IMR-90 (cell line): ENCODE data around the gene HSPG2. TPM values are rescaled to one million over a fixed set of nuclear protein-coding genes. Genes with fewer than 3 reads are reported as not detected.
A peak's percentile ranks its signal among the peaks of the same experiment; 100 is the strongest.

ENCODE experiments used
- ATAC-seq: fragments of 200-7000 bp; cut with Tn5 transposase; 2 replicates; pipeline ENCODE4 v1.9.1; 2020; ENCODE audit warnings: low read depth, mild to moderate bottlenecking, moderate library complexity
- BruUV-seq: library from RNA; stranded (reverse); fragments of 400-500 nt; replicated peaks from 2 replicates; lab custom pipeline; 2021; lab: Mats Ljungman, UMichigan
- CTCF ChIA-PET: fragments of 300-600 bp; formaldehyde crosslinking; extraction: SDS; loops from one replicate; lab custom pipeline; 2021; ENCODE audit warnings: antibody characterized with exemption; lab: Yijun Ruan, JAX
- POLR2A ChIA-PET: fragments of 300-600 bp; sonication (Branson Sonifier 250); formaldehyde crosslinking; loops from one replicate; lab custom pipeline; 2022; ENCODE audit warnings: antibody characterized with exemption; ENCODE audit not compliant: unreplicated experiment; lab: Charles Lee
- DNase-seq: peaks from one replicate; pipeline ENCODE4 v3.0.0; 2013
- H2AFZ ChIP-seq: replicated peaks from 2 replicates; pipeline ENCODE3; 2013; ENCODE audit warnings: low read length, mild to moderate bottlenecking; ENCODE audit not compliant: poor library complexity
- H2AK5ac ChIP-seq: 2 replicates; pipeline ENCODE4 v1.6.1; 2013; ENCODE audit warnings: low read depth, low read length, inconsistent platforms
- H2AK9ac ChIP-seq: replicated peaks from 2 replicates; pipeline ENCODE3; 2013; ENCODE audit warnings: mild to moderate bottlenecking, low read depth, low read length, moderate library complexity; ENCODE audit not compliant: poor library complexity
- H2BK120ac ChIP-seq: 2 replicates; pipeline ENCODE4 v1.6.1; 2013; ENCODE audit warnings: low read depth, low read length, inconsistent platforms
- H2BK15ac ChIP-seq: 3 replicates; pipeline ENCODE4 v1.6.1; 2013; ENCODE audit warnings: low read depth, low read length, inconsistent platforms
- H2BK20ac ChIP-seq: 2 replicates; pipeline ENCODE4 v1.6.1; 2013; ENCODE audit warnings: low read depth, mild to moderate bottlenecking, inconsistent platforms, low read length, moderate library complexity
- H2BK5ac ChIP-seq: 2 replicates; pipeline ENCODE4 v1.6.1; 2013; ENCODE audit warnings: mild to moderate bottlenecking, low read depth, low read length, inconsistent platforms; ENCODE audit not compliant: poor library complexity, severe bottlenecking
- H3K14ac ChIP-seq: replicated peaks from 2 replicates; pipeline ENCODE4 v1.6.1; 2013; ENCODE audit warnings: low read depth, low read length, inconsistent platforms
- H3K18ac ChIP-seq: 2 replicates; pipeline ENCODE4 v1.6.1; 2013; ENCODE audit warnings: low read depth, low read length, control low read depth
- H3K23ac ChIP-seq: 2 replicates; pipeline ENCODE4 v1.6.1; 2013; ENCODE audit warnings: low read depth, low read length, inconsistent platforms
- H3K27ac ChIP-seq: 2 replicates; pipeline ENCODE4 v1.5.1; 2013; ENCODE audit warnings: mild to moderate bottlenecking, control low read depth, low read length; ENCODE audit not compliant: insufficient read depth
- H3K27me3 ChIP-seq: 2 replicates; pipeline ENCODE4 v1.6.1; 2013; ENCODE audit warnings: low read length; ENCODE audit not compliant: control insufficient read depth, insufficient read depth
- H3K36me3 ChIP-seq: 2 replicates; pipeline ENCODE4 v1.6.1; 2013; ENCODE audit warnings: low read length, mixed read lengths; ENCODE audit not compliant: control insufficient read depth, insufficient read depth
- H3K4ac ChIP-seq: 2 replicates; pipeline ENCODE4 v1.6.1; 2013; ENCODE audit warnings: low read depth, low read length, inconsistent platforms
- H3K4me1 ChIP-seq: 2 replicates; pipeline ENCODE4 v1.6.1; 2013; ENCODE audit warnings: low read length, mixed read lengths; ENCODE audit not compliant: control insufficient read depth, insufficient read depth
- H3K4me2 ChIP-seq: 2 replicates; pipeline ENCODE4 v1.6.1; 2013; ENCODE audit warnings: low read depth, mild to moderate bottlenecking, control low read depth, low read length, moderate library complexity
- H3K4me3 ChIP-seq: 2 replicates; pipeline ENCODE4 v1.5.1; 2013; ENCODE audit warnings: low read depth, mild to moderate bottlenecking, control low read depth, low read length, moderate library complexity; ENCODE audit not compliant: insufficient read depth
- H3K56ac ChIP-seq: 2 replicates; pipeline ENCODE4 v1.6.1; 2013; ENCODE audit warnings: low read length, inconsistent platforms; ENCODE audit not compliant: insufficient read depth; ENCODE audit errors: extremely low read depth
- H3K79me1 ChIP-seq, 2 experiments: 2 replicates each; pipeline ENCODE4 v1.6.1; 2013; ENCODE audit warnings: low read length in 2 of 2, inconsistent platforms in 1 of 2, low read depth in 1 of 2
- H3K9ac ChIP-seq: 2 replicates; pipeline ENCODE4 v1.6.1; 2013; ENCODE audit warnings: low read depth, low read length, control low read depth
- H3K9me1 ChIP-seq: 2 replicates; pipeline ENCODE4 v1.6.1; 2013; ENCODE audit warnings: low read length, inconsistent platforms; ENCODE audit not compliant: insufficient read depth
- H3K9me3 ChIP-seq: 2 replicates; pipeline ENCODE4 v1.6.1; 2013; ENCODE audit warnings: low read length; ENCODE audit not compliant: control insufficient read depth, insufficient read depth
- H4K20me1 ChIP-seq: 2 replicates; pipeline ENCODE4 v1.6.1; 2013; ENCODE audit warnings: low read length, inconsistent platforms; ENCODE audit not compliant: insufficient read depth
- H4K5ac ChIP-seq: 2 replicates; pipeline ENCODE4 v1.6.1; 2013; ENCODE audit warnings: mild to moderate bottlenecking, low read depth, low read length, control low read depth
- H4K8ac ChIP-seq, 2 experiments: 2 replicates each; pipeline ENCODE4 v1.6.1; 2013; ENCODE audit warnings: low read depth in 2 of 2, low read length in 2 of 2, control low read depth in 1 of 2, inconsistent platforms in 1 of 2
- H4K91ac ChIP-seq: 2 replicates; pipeline ENCODE4 v1.6.1; 2013; ENCODE audit warnings: low read depth, low read length, inconsistent platforms; ENCODE audit not compliant: insufficient read depth
- BHLHE40 ChIP-seq: fragments of 150-350 bp; IDR thresholded peaks from 2 replicates; pipeline ENCODE4 v1.6.1; 2016; ENCODE audit warnings: mild to moderate bottlenecking, low read depth, low read length
- CEBPB ChIP-seq: IDR thresholded peaks from 2 replicates; pipeline ENCODE4 v1.6.1; 2012; ENCODE audit warnings: low read depth, low read length, improper control_type of control experiment
- CHD1 ChIP-seq: IDR thresholded peaks from 2 replicates; pipeline ENCODE4 v1.6.1; 2012; ENCODE audit warnings: low read depth, low read length, improper control_type of control experiment
- ELK1 ChIP-seq: fragments of 150-350 bp; IDR thresholded peaks from 2 replicates; pipeline ENCODE4 v1.6.1; 2016; ENCODE audit warnings: low read depth, mild to moderate bottlenecking, low read length, moderate library complexity, borderline replicate concordance
- FOS ChIP-seq: fragments of 150-350 bp; IDR thresholded peaks from 2 replicates; pipeline ENCODE4 v1.6.1; 2016; ENCODE audit warnings: low read depth, low read length
- MAFK ChIP-seq: IDR thresholded peaks from 2 replicates; pipeline ENCODE4 v1.6.1; 2012; ENCODE audit warnings: low read depth, low read length, improper control_type of control experiment
- MAZ ChIP-seq: IDR thresholded peaks from 2 replicates; pipeline ENCODE4 v1.6.1; 2012; ENCODE audit warnings: low read depth, mild to moderate bottlenecking, low read length, improper control_type of control experiment, moderate library complexity, borderline replicate concordance
- NFE2L2 ChIP-seq: fragments of 150-350 bp; IDR thresholded peaks from 2 replicates; pipeline ENCODE4 v1.6.1; 2016; ENCODE audit warnings: low read depth, mild to moderate bottlenecking, low read length
- POLR2A ChIP-seq: IDR thresholded peaks from 2 replicates; pipeline ENCODE4 v1.6.1; 2012; ENCODE audit warnings: mild to moderate bottlenecking, low read depth, low read length
- RAD21 ChIP-seq: IDR thresholded peaks from 2 replicates; pipeline ENCODE4 v1.6.1; 2012; ENCODE audit warnings: low read length, improper control_type of control experiment
- RCOR1 ChIP-seq: IDR thresholded peaks from 2 replicates; pipeline ENCODE4 v1.6.1; 2012; ENCODE audit warnings: mild to moderate bottlenecking, low read length, improper control_type of control experiment; ENCODE audit not compliant: insufficient replicate concordance
- SMC3 ChIP-seq: fragments of 150-350 bp; IDR thresholded peaks from 2 replicates; pipeline ENCODE4 v1.6.1; 2016; ENCODE audit warnings: low read depth, mild to moderate bottlenecking, antibody characterized with exemption, low read length, moderate library complexity
- USF2 ChIP-seq: fragments of 150-350 bp; IDR thresholded peaks from 2 replicates; pipeline ENCODE4 v1.6.1; 2017; ENCODE audit warnings: mild to moderate bottlenecking, antibody characterized with exemption, low read length, low read depth
- WGBS, 2 experiments: methylation state at CpG; one replicate each; pipeline versions ENCODE4 v1.1.5 to v1.1.7; 2013; ENCODE audit warnings: missing lambda C conversion rate in 2 of 2; ENCODE audit not compliant: insufficient read length in 1 of 2; ENCODE audit errors: extremely low coverage in 2 of 2; 5-methylcytosine and 5-hydroxymethylcytosine counted together
- dilution Hi-C: fragments of 300-500 bp; cut with HindIII; formaldehyde crosslinking; loops from one replicate; pipeline ENCODE4 v1.14.3; 2018; ENCODE audit warnings: low sequenced_read_pairs; ENCODE audit not compliant: unreplicated experiment
- in situ Hi-C: fragments of 300-500 bp; cut with MboI; formaldehyde crosslinking; loops from 3 replicates; pipeline ENCODE4 v1.14.3; 2019; ENCODE audit warnings: low sequenced_read_pairs, inconsistent platforms, mixed read lengths
- intact Hi-C: fragments of 100-400 bp; cut with micrococcal nuclease; formaldehyde crosslinking; loops from 2 replicates; pipeline ENCODE4 v1.10.0; 2022
- polyA plus RNA-seq, 3 experiments: library from polyadenylated mRNA; depleted of rRNA; stranded (reverse); fragments of >200 nt; gene quantifications; 2 replicates each; pipeline ENCODE4 v1.2.3, GENCODE V29; 2012; ENCODE audit warnings: low replicate concordance in 1 of 3
- total RNA-seq: library from RNA; depleted of rRNA; stranded (reverse); fragments of >200 nt; gene quantifications from 2 replicates; pipeline ENCODE4 v1.2.3, GENCODE V29; 2012

The HSPG2 gene
- total and polyA plus RNA-seq, 2 of the 4 experiments (the other 2 are of a cell fraction), result 15.8 to 94.0 TPM

DNA sequence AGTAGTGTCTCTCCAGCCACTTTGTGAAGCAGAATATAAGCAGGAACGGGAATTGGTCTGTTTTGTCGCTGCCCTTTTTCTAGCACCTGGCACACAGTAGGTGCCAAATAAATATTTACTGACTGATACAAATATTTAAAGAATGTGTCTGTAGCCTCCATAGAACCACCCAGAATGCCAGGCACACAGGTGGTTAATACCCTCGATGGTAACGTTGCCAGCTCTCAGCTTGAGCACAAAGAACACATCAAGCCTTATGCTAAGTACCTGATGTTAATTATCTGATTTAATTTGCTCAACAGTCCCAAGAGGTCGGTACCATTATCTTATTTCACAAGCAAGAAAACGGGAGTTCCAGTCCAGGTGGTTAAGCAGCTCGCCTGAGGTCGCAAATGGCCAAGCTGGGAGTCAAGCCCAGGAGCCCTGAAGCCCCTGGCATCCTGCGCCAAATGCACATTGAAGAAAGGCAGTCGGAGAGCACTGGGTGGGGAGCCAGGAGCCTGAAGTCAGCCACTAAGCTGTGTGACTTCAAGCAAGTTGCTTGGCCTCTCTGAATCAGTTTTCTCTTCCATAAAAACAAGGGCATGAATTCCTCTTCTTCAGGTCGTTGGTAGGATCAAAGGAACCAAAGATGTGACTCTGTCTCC lies 26.4 kb downstream of the HSPG2 start (continued):
- TF ChIP-seq MAZ, result no peak

DNA sequence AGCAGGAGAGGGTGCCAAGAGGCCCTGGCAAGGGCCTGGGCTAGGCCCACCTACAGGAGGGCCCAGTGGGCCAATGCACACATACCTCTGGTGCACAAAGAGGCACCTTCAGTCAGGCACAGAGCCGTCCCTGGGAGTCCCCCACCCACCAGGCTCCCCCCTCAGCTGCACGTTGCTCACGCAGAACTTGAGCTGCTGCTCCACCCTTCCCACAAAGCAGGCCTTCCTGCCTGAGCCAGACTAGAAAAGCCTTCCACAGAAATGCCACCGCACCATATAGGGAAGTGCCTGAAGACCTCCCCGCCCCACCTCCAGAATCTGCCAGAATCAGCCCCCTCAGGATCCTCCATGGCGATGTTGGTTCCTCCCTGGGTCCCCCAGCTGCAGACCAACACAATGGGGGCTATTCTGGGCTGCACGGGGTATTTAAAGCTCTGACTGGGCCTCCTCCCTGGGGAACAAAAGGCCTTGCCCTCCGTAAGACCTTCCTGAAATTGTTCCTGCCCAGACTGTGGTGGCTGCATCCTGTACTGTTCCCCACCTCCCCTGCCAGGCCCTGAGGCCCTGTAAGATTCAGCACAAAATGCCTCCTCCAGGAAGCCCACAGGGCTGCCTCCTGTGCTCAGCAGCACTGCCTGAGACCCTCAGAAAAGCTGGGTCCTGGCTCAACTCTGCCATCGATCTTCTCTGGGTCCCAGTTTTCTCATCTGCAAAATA lies 27.2 kb downstream of the HSPG2 start:
- Histone ChIP-seq H2BK15ac (peak overlapping the region; percentile 63; the same call in 1 of the 3 replicates), H3K4ac (peak overlapping the region; percentile 71), H3K36me3 (peaks cover 3% of the 10 kb centered on the region; the same call in 1 of the 2 replicates), H2BK20ac (peak overlapping the region; percentile 11; the same call in 1 of the 2 replicates), H3K4me1 (peaks cover 23% of the 10 kb centered on the region), H3K56ac (0 out of 2 replicates have a peak overlapping the region, but pooled peaks have one; percentile 17), H4K91ac (peak overlapping the region; percentile 88), H2AK5ac (peak overlapping the region; percentile 89), H4K20me1 (peaks cover 32% of the 10 kb centered on the region), H4K8ac (peak overlapping the region; percentile 79 to 83), H3K27ac (peak overlapping the region; percentile 71), H2BK5ac (peak overlapping the region; percentile 27), H3K9me1 (peaks cover 18% of the 10 kb centered on the region), H3K18ac (peak overlapping the region; percentile 53; the same call in 1 of the 2 replicates), H3K4me3 (no peak overlapping the region), H3K14ac (peak overlapping the region; percentile 53), H3K23ac (peak overlapping the region; percentile 62; the same call in 1 of the 2 replicates), H2AK9ac (peak overlapping the region; percentile 80), H3K9me3 (no peaks in the 10 kb centered on the region), H2BK120ac (peak overlapping the region; percentile 43; the same call in 1 of the 2 replicates), H4K5ac (peak overlapping the region; percentile 62), H2AFZ (peak overlapping the region; percentile 33), H3K9ac (peak overlapping the region; percentile 22; the same call in 1 of the 2 replicates), H3K79me1 (peaks cover 48 to 93% of the 10 kb centered on the region in 2 experiments), H3K4me2 (no peak overlapping the region), H3K27me3 (no peaks in the 10 kb centered on the region)
- in situ Hi-C loops, result no loop called here
- dilution Hi-C loops, result no loop called here
- POLR2A ChIA-PET, result no interaction called here
- ATAC-seq, result peak; percentile 64
- DNase-seq, result peak; percentile 60
- WGBS, 2 experiments, result 45% methylated on average over 3 of the region's 9 CpGs; no CpG with 5 or more reads in 1 of the 2 experiments
- no TSS peak for BruUV-seq
- intact Hi-C loops, result no loop called here
- CTCF ChIA-PET, result no interaction called here
- no peak for TF ChIP-seq SMC3
- no peak for TF ChIP-seq ELK1
- no peak for TF ChIP-seq NFE2L2
- TF ChIP-seq USF2, result no peak
- TF ChIP-seq CHD1, result no peak
- no peak for TF ChIP-seq POLR2A
- TF ChIP-seq MAFK, result no peak
- no peak for TF ChIP-seq CEBPB
- TF ChIP-seq BHLHE40, result no peak
- no peak for TF ChIP-seq FOS
- no peak for TF ChIP-seq MAZ
- TF ChIP-seq RCOR1, result no peak
- TF ChIP-seq RAD21, result no peak
